GM12892 (cell line): ENCODE data around the gene RANBP6.

Experiments
- DNase-seq: peaks from one replicate; pipeline ENCODE4 v3.0.0; 2011; ENCODE audit not compliant: insufficient read length
- FAIRE-seq: peaks from 2 replicates; lab custom pipeline; 2011; peaks lifted over from hg19 to GRCh38; lab: Jason Lieb, UNC
- POLR2A ChIP-seq: IDR thresholded peaks from 2 replicates; pipeline ENCODE4 v1.6.1; 2011; ENCODE audit warnings: low read depth, low read length, control low read depth
- POLR2AphosphoS5 ChIP-seq: IDR thresholded peaks from 2 replicates; pipeline ENCODE4 v1.6.1; 2011; ENCODE audit warnings: low read depth, low read length, control low read depth
- TAF1 ChIP-seq: IDR thresholded peaks from 2 replicates; pipeline ENCODE4 v1.6.1; 2011; ENCODE audit warnings: low read depth, mild to moderate bottlenecking, control low read depth, low read length, borderline replicate concordance

RANBP6 gene

GRCh38 chr9:5999443-6000101 is 15.9 kb downstream of the RANBP6 start:
- no peak for DNase-seq
- FAIRE-seq, result no peak
- TF ChIP-seq TAF1 (no peak), POLR2A (no peak), POLR2AphosphoS5 (no peak)

- no peak for TF ChIP-seq POLR2AphosphoS5
- TF ChIP-seq POLR2A, result no peak
- TF ChIP-seq TAF1, result no peak
- no peak for DNase-seq
- FAIRE-seq, result no peak
Observed at GRCh38 chr9:5994493-5994892, 20.9 kb downstream of the RANBP6 start.

- no peak for FAIRE-seq
- no peak for TF ChIP-seq POLR2AphosphoS5
- no peak for DNase-seq
Observed at GRCh38 chr9:5988265-5988664, 27.2 kb downstream of the RANBP6 start.

- TF ChIP-seq TAF1 (no peak), POLR2A (no peak), POLR2AphosphoS5 (no peak)
- DNase-seq (no peak), FAIRE-seq (no peak)
Observed at GRCh38 chr9:5983042-5983441, 32.4 kb downstream of the RANBP6 start.

- FAIRE-seq, result no peak
- no peak for DNase-seq
- no peak for TF ChIP-seq POLR2AphosphoS5
- TF ChIP-seq TAF1, result no peak
- no peak for TF ChIP-seq POLR2A
Observed at GRCh38 chr9:5982317-5982716, 33.1 kb downstream of the RANBP6 start.

GRCh38 chr9:5978523-5978922 is 36.9 kb downstream of the RANBP6 start:
- FAIRE-seq (no peak), DNase-seq (no peak)
- TF ChIP-seq POLR2A, result no peak
- TF ChIP-seq TAF1, result no peak
- no peak for TF ChIP-seq POLR2AphosphoS5

- DNase-seq, result no peak
- TF ChIP-seq POLR2AphosphoS5 (no peak), POLR2A (no peak)
- peak; percentile 89 for FAIRE-seq
Observed at GRCh38 chr9:5976674-5977397, 38.6 kb downstream of the RANBP6 start.

GRCh38 chr9:5971740-5972139 is 43.7 kb downstream of the RANBP6 start:
- no peak for DNase-seq
- TF ChIP-seq POLR2AphosphoS5 (no peak), TAF1 (no peak), POLR2A (no peak)
- FAIRE-seq, result no peak
